Naive thymus-derived CD8-positive, alpha-beta T cell (primary cell): Measurements from ENCODE around the gene ELAVL4. TPM values are rescaled to one million over a fixed set of nuclear protein-coding genes. Genes with fewer than 3 reads are reported as not detected.
A peak's percentile ranks its signal among the peaks of the same experiment; 100 is the strongest.

ENCODE experiments used
- ATAC-seq, 2 donors: fragments of 150-1000 bp; cut with Tn5 transposase in 1 of 2; sonication (Bioruptor Pico), chemical (Tn5 transposase) in 1 of 2; 1 replicate in 1 of 2; 2 replicates in 1 of 2; pipeline ENCODE4 v1.10.0; 2021; ENCODE audit warnings: mild to moderate bottlenecking in 2 of 2, moderate library complexity in 2 of 2
- POLR2A ChIA-PET: fragments of 350-600 bp; sonication (Branson Sonifier 250); formaldehyde crosslinking; loops from one replicate; lab custom pipeline; 2021; ENCODE audit warnings: antibody characterized with exemption; lab: Charles Lee
- DNase-seq, 10 donors: peaks; one replicate each; pipeline versions ENCODE4 v3.0.0 to v3.0.0-alpha.2; 2020 to 2022
- H3K27ac Mint-ChIP-seq, 10 donors: one replicate each; pipeline ENCODE4 v1.8.0; 2020 to 2022; ENCODE audit warnings: mild to moderate bottlenecking in 10 of 10, mixed read lengths in 10 of 10, moderate library complexity in 4 of 10, inconsistent platforms in 1 of 10
- H3K27me3 Mint-ChIP-seq, 5 donors: one replicate each; pipeline ENCODE4 v1.8.0; 2021 to 2022; ENCODE audit warnings: mixed read lengths in 5 of 5
- H3K36me3 Mint-ChIP-seq, 3 donors: one replicate each; pipeline ENCODE4 v1.8.0; 2020 to 2022; ENCODE audit warnings: mixed read lengths in 3 of 3, mild to moderate bottlenecking in 2 of 3, inconsistent platforms in 1 of 3
- H3K4me1 Mint-ChIP-seq, 4 donors: one replicate each; pipeline ENCODE4 v1.8.0; 2021 to 2022; ENCODE audit warnings: mixed read lengths in 4 of 4
- H3K4me3 Mint-ChIP-seq, 10 donors: one replicate each; pipeline ENCODE4 v1.8.0; 2020 to 2022; ENCODE audit warnings: mild to moderate bottlenecking in 10 of 10, mixed read lengths in 10 of 10, moderate library complexity in 6 of 10, inconsistent platforms in 1 of 10
- H3K9me3 Mint-ChIP-seq, 9 donors: one replicate each; pipeline ENCODE4 v1.8.0; 2020 to 2022; ENCODE audit warnings: mixed read lengths in 9 of 9, mild to moderate bottlenecking in 3 of 9, inconsistent platforms in 1 of 9, moderate library complexity in 1 of 9
- polyA plus RNA-seq, 3 donors: library from polyadenylated mRNA; unstranded; fragments of 300-500 nt; fragmentation: Illumina TruSeq; gene quantifications; one replicate each; pipeline ENCODE4 v1.2.3, GENCODE V29; 2021
- total RNA-seq, 8 experiments: library from RNA in 2 of 8; stranded (reverse) in 2 of 8; gene quantifications; one replicate each; pipeline ENCODE4 v1.2.3 and lab custom pipeline; 2021 to 2026

ELAVL4 gene
- total RNA-seq: not detected
- polyA plus RNA-seq: not detected
- total RNA-seq (lab: John Stamatoyannopoulos, UW): 0 to 0.08 (median 0) reads per million in 6 experiments

DNA sequence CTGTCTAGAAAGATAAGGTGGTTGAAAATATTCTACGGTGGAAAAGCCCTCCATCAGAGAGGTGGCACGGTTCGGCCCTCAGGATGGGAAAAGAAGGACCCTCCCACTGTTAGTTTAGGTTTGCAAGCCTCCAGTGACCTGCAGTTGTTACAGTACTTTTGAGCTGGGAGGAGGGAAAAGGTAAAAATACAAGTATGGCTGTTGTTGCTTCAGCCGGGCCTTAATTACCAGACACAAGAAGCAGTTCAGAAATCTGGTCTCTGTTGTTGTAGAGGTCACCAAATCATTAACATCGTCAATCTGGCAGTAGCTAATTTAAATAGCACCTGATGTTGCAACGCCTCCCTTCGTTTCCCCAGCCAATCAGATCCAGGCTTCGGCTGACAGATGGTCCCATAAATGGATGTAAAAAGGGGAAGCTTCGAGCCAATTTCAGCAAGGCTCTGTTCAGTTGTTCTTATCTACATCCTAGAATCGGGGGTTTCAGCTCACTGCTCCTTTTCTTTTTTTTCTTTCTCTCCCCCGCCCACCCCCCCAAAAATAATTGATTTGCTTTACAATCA lies at the start of gene ELAVL4:
Gene ELAVL4, plus strand, starts transcription at position 424 of the 563 bp plus-strand sequence. CDS start 270 bp downstream, outside the sequence.
- H3K27me3 Mint-ChIP-seq: peaks cover 28 to 72% (median 38%) of the 10 kb centered on the region in 5 donors
- H3K27ac Mint-ChIP-seq: peak within 1 kb of the TSS in 4 of 10 donors; percentile 30 to 81 (median 54)
- ATAC-seq: no peak
- no peaks in the 10 kb centered on the region for H3K36me3 Mint-ChIP-seq
- DNase-seq: no peak
- peaks cover 0 to 3% (median 0%) of the 10 kb centered on the region in 9 donors for H3K9me3 Mint-ChIP-seq
- peak within 1 kb of the TSS; percentile 59 to 84 (median 72) for H3K4me3 Mint-ChIP-seq
- POLR2A ChIA-PET: no interaction called here
- H3K4me1 Mint-ChIP-seq: peaks cover 9 to 23% (median 22%) of the 10 kb centered on the region in 4 donors

DNA sequence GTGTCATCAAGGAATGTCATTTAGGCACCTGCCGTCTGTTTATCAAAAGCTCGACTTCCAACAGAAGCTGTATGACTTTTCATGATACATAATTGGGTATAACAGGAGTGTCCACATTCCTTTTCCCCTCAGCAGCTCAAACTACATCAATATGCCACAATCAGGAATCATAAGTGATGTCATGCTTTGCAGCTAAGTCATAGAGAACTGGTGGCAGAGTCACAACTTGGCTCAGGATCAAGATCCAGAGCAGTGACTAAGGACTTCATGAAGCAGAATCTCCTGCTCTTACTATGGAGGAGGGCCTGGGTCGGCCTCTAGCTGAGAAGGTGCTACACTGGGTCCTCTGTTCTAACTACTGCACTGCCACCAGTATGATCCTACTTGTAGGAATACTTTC lies 48.4 kb upstream of the ELAVL4 start:
- ATAC-seq (no peak), DNase-seq (no peak)

DNA sequence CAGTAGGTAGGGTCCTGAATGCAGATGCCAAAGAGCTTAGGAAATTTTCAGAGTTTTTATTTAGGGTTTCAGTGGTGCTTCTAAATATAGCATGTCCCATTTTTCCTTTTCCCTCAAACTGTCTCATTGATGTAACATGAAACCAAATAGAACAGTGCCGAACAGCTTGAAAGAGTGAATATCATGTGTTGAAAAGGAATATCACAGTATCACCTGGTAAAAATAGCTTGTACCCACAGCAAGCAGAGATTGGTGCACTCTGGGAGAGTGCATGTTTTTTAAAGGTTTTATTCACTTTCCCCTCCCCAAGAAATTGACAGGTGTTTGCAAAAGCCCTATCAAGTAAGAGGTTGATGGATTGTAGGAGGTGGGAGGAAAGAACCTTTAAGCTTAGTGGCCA lies 41.9 kb upstream of the ELAVL4 start:
- no peak for ATAC-seq
- POLR2A ChIA-PET: no interaction called here
- H3K27me3 Mint-ChIP-seq: peaks cover 0 to 19% (median 7%) of the 10 kb centered on the region in 5 donors
- no peak overlapping the region for H3K27ac Mint-ChIP-seq
- H3K4me3 Mint-ChIP-seq: no peak overlapping the region
- H3K9me3 Mint-ChIP-seq: peaks cover 0 to 8% (median 0%) of the 10 kb centered on the region in 9 donors
- no peaks in the 10 kb centered on the region for H3K4me1 Mint-ChIP-seq
- no peak for DNase-seq
- H3K36me3 Mint-ChIP-seq: no peaks in the 10 kb centered on the region

More for the DNA sequence above, 48.4 kb upstream of the ELAVL4 start:
- no peak overlapping the region for H3K27ac Mint-ChIP-seq
- H3K27me3 Mint-ChIP-seq: peaks cover 0 to 5% (median 0%) of the 10 kb centered on the region in 5 donors
- H3K9me3 Mint-ChIP-seq: no peaks in the 10 kb centered on the region
- no peak overlapping the region for H3K4me3 Mint-ChIP-seq
- POLR2A ChIA-PET: no interaction called here
- no peaks in the 10 kb centered on the region for H3K4me1 Mint-ChIP-seq
- no peaks in the 10 kb centered on the region for H3K36me3 Mint-ChIP-seq

DNA sequence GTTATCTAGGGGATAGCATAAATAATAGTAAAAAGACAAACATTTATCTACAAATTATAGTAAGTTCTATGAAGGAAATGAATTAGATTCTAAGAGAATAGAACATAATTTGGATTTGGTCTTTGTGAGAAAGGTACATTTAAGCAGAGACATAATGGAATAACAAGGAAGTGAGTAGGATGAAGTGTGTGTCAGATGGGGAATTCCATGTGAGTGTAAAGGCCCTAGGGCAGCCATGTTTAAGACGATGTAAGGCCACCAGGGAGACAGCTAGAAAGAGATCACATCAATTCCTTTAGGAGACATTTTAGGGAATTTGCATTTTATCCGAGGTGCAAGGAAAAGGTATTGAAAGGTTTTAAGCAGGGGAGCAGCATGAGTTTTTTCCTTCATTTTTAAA lies 33.8 kb upstream of the ELAVL4 start:
- DNase-seq (no peak), ATAC-seq (no peak)
- Mint-ChIP-seq H3K4me1 (no peaks in the 10 kb centered on the region), H3K9me3 (peaks cover 0 to 10% (median 0%) of the 10 kb centered on the region in 9 donors), H3K36me3 (peaks cover 0 to 4% (median 0%) of the 10 kb centered on the region in 3 donors), H3K27ac (no peak overlapping the region), H3K4me3 (no peak overlapping the region), H3K27me3 (peaks cover 3 to 32% (median 5%) of the 10 kb centered on the region in 5 donors)
- POLR2A ChIA-PET: no interaction called here

DNA sequence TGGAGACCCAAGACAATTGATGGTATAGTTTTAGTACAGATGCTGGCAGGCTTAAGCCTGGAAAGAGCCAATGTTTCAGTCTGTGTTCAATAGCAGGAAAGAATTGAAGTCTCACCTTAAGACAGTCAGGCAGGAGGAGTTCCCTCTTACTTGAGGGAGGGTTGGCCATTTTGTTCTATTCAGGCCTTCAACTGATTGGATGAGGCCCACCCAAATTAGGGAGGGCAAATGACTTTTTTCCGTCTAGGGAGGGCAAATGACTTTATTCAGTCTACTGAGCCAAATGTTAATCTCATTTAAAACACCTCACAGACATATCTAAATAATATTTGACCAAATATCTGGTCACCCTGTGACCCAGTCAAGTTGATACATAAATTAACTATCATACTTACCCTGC lies 31.4 kb upstream of the ELAVL4 start:
- POLR2A ChIA-PET: no interaction called here
- no peak overlapping the region for H3K27ac Mint-ChIP-seq
- H3K4me1 Mint-ChIP-seq: no peaks in the 10 kb centered on the region

DNA sequence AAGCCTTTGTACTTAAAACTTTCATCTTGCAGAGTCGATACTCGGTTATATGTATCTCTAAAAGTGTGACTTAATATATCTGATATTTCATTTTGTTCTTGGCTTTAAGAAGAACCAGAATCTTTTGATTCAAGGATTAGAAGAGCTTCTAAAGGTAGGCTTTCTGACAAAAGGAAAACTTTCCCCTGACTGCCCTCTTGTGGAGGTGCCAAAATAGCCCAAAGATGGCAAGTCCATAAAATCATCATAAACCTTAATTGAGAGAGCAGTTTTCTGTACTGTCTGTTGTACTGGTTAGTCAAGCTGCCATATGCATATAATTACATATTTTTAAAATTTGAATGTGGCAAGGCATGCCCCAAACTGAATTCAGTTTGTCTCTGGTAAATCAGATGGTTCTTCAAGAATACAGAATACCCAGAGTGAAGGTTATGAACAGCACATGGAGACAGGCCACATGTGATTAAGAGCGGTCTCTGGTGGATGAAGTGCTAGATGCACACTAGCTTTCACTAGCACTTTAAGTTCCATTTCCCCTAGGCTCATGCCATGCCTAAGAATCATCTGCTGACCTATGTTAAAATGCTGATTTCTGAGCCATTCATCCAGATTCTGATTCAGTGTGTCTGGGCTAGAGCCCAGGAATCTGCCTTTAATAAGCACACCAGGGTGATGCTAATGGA lies 27.7 kb upstream of the ELAVL4 start:
- Mint-ChIP-seq H3K36me3 (no peaks in the 10 kb centered on the region), H3K27ac (no peak overlapping the region), H3K27me3 (peaks cover 4 to 14% (median 5%) of the 10 kb centered on the region in 5 donors), H3K4me3 (no peak overlapping the region), H3K4me1 (no peaks in the 10 kb centered on the region), H3K9me3 (peaks cover 0 to 10% (median 0%) of the 10 kb centered on the region in 9 donors)
- no peak for DNase-seq
- POLR2A ChIA-PET: interaction anchor here (0.7 kb wide), 1 partner anchor 12 kb away, joined by 3 read pairs; no protein-coding TSS in a partner anchor
- ATAC-seq: no peak

More for the DNA sequence above, 31.4 kb upstream of the ELAVL4 start:
- H3K36me3 Mint-ChIP-seq: peaks cover 0 to 4% (median 0%) of the 10 kb centered on the region in 3 donors
- H3K4me3 Mint-ChIP-seq: no peak overlapping the region
- no peak for DNase-seq
- H3K27me3 Mint-ChIP-seq: peaks cover 0 to 21% (median 5%) of the 10 kb centered on the region in 5 donors
- H3K9me3 Mint-ChIP-seq: peaks cover 0 to 10% (median 0%) of the 10 kb centered on the region in 9 donors
- ATAC-seq: no peak

DNA sequence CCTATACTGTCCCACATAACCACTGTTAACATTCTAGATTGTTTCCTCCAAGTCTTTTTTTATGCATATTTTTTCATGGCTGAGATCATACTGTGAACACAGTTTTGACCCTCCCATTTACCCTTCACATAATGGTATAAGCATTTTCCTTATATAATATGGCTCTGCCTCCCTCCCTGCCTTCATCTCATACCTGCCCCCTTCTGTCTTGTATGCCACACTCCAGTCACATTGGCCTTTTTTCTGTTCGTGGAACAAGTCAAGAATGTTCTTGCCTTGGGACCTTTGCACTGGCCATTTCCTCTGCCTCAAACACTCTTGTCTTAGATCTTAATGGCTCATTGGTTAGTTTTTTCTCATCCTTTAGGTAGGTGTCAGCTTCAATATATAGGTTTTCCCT lies 24.3 kb upstream of the ELAVL4 start:
- H3K4me3 Mint-ChIP-seq: no peak overlapping the region
- POLR2A ChIA-PET: no interaction called here
- no peaks in the 10 kb centered on the region for H3K36me3 Mint-ChIP-seq
- ATAC-seq (no peak), DNase-seq (no peak)
- H3K4me1 Mint-ChIP-seq: no peaks in the 10 kb centered on the region
- no peak overlapping the region for H3K27ac Mint-ChIP-seq
- peaks cover 0 to 14% (median 10%) of the 10 kb centered on the region in 5 donors for H3K27me3 Mint-ChIP-seq
- H3K9me3 Mint-ChIP-seq: peaks cover 0 to 3% (median 0%) of the 10 kb centered on the region in 9 donors

DNA sequence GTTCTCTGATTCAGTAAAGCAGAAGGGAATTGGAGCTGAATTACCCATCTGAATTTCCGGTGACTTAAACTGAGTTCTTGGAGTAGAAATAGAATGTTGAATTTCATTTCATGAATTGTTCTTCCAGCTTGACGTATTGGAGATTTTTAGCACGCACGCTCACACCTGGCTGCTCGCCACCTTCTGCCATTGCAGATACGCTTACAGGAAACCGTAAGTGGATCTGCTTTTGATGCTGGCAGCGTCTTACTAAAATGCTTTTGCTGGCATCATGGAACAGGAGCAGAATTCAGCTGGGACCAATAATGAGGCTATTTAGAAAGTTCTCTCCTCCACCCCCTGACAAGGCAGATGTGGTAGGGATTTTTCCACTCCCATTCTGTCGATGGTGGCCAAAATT lies 17.7 kb upstream of the ELAVL4 start:
- Mint-ChIP-seq H3K27ac (peak overlapping the region in 1 of 10 donors; percentile 52), H3K36me3 (no peaks in the 10 kb centered on the region), H3K4me3 (no peak overlapping the region), H3K27me3 (peaks cover 0 to 41% (median 6%) of the 10 kb centered on the region in 5 donors), H3K4me1 (no peaks in the 10 kb centered on the region), H3K9me3 (no peaks in the 10 kb centered on the region)
- POLR2A ChIA-PET: no interaction called here
- ATAC-seq (no peak), DNase-seq (no peak)

DNA sequence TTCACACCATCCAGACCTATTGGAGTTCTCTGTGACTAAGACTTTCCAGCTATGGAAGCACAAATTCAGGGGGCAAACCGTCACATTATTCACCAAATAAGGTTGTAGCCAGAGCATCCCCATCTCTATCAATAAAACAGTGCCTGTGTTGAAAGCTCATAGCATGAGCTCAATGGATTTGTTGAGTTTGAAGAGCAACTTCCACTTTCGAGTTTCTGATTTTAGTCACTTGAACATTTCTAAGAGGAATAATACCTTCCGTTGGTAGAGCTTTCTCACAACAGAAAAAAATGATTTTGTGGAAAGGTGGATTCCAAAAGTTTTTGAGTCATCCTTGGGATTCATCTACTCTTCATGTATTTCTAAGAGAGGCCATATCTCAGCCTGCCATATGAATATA lies 13.0 kb upstream of the ELAVL4 start:
- POLR2A ChIA-PET: no interaction called here
- peaks cover 0 to 23% (median 2%) of the 10 kb centered on the region in 5 donors for H3K27me3 Mint-ChIP-seq

DNA sequence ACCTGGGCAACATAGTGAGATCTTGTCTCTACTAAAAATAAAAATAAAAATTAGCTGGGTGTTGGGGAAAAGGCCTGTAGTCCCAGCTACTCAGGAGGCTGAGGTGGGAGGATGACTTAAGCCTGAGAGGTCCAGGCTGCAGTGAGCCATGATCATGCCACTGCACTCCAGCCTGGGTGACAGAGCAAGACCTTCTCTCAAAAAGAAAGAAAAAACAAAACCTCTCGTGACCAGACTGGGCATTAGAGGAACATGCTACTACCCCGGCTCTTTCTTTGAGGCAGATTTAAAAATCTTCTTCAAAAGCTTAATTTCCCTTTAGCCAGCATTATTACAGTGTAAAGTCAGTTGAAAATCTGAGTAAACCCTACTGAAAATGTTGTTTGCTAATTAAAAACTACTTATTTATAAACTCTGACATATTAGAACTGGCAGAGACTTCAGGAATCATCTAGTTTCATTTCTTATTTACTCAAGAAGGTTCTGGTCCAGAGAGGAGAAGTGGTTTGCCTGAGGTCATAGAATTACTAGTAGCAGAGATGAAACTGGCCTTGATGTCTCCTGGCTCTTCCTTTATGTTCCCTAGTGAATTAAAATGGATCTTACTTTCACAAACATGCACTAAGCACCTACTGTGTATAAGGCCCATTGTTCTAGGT lies 11.6 kb upstream of the ELAVL4 start:
- ATAC-seq: no peak
- H3K4me1 Mint-ChIP-seq: no peaks in the 10 kb centered on the region
- no peak overlapping the region for H3K27ac Mint-ChIP-seq
- no peak for DNase-seq
- POLR2A ChIA-PET: no interaction called here
- H3K9me3 Mint-ChIP-seq: peaks cover 0 to 5% (median 0%) of the 10 kb centered on the region in 9 donors
- H3K27me3 Mint-ChIP-seq: peaks cover 0 to 9% (median 2%) of the 10 kb centered on the region in 5 donors
- H3K4me3 Mint-ChIP-seq: no peak overlapping the region
- H3K36me3 Mint-ChIP-seq: no peaks in the 10 kb centered on the region

More for the DNA sequence above, 13.0 kb upstream of the ELAVL4 start:
- ATAC-seq: no peak
- peaks cover 0 to 2% (median 0%) of the 10 kb centered on the region in 9 donors for H3K9me3 Mint-ChIP-seq
- H3K36me3 Mint-ChIP-seq: no peaks in the 10 kb centered on the region
- H3K4me3 Mint-ChIP-seq: no peak overlapping the region
- DNase-seq: no peak
- no peak overlapping the region for H3K27ac Mint-ChIP-seq
- H3K4me1 Mint-ChIP-seq: no peaks in the 10 kb centered on the region

DNA sequence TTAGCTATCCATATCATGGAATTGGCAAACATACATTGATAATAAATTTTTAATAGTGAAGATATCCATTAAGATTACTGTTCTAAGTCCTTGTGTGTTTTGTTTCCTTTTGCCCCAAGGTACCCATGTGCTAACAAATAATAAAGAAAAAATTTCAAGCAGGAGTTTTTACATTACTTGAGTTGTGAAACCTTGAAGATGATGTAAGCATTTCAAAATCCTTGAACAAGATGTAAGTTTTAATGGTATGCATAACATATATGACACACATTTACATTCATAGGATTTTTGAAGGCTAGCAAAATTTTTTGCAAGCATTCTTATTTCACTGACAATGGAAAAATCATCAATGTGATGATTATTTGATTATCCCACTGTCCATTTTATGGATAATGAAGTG lies 10.9 kb upstream of the ELAVL4 start:
- Mint-ChIP-seq H3K27ac (no peak overlapping the region), H3K36me3 (no peaks in the 10 kb centered on the region), H3K4me1 (no peaks in the 10 kb centered on the region), H3K27me3 (peaks cover 0 to 8% (median 2%) of the 10 kb centered on the region in 5 donors), H3K4me3 (no peak overlapping the region), H3K9me3 (peaks cover 0 to 5% (median 0%) of the 10 kb centered on the region in 9 donors)
- POLR2A ChIA-PET: no interaction called here
- ATAC-seq: no peak
- no peak for DNase-seq

DNA sequence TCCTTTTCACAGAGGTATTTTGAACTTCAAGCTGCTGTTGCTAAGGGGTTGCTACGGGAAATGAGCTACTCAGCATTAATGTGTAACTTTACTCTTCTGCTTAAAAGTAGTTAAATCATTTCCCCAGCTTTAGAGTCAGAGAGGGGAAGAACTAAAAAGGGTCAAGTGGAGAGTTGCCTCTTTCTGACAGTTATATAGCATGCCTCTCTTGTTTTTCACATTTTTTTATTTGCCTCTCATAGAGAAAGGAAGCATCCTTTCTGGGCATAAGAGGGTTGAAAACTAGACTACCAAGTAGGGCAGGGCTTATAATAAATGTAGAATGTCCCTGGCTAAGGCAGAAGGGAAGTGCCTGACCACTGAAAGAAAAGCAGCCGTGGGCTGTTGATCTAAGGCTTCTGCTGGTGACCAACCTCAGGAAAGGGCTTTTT lies 10.1 kb upstream of the ELAVL4 start:
- ATAC-seq: no peak
- H3K4me1 Mint-ChIP-seq: no peaks in the 10 kb centered on the region
- no peak overlapping the region for H3K4me3 Mint-ChIP-seq
- DNase-seq: no peak
- H3K9me3 Mint-ChIP-seq: peaks cover 0 to 5% (median 0%) of the 10 kb centered on the region in 9 donors
- peaks cover 0 to 11% (median 3%) of the 10 kb centered on the region in 5 donors for H3K27me3 Mint-ChIP-seq
- H3K27ac Mint-ChIP-seq: no peak overlapping the region
- POLR2A ChIA-PET: no interaction called here
- no peaks in the 10 kb centered on the region for H3K36me3 Mint-ChIP-seq

DNA sequence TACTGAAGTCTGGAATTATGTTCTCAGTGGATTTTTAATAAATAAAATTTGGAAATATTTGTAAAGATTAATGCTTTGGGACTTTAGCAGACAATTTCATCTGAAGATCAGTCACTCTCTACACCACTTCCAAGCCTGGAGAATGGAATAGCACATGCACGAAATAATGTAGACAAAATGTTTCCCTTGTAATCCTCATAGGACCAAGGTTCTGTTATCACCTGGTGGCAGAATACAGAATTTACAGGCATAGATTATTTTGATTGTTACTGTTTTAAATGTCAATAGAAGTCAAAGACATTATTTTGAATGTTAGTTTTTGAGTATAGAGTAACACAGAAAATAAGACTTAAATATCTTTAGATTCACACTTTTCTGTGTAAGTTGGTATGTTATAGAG lies 9.1 kb upstream of the ELAVL4 start:
- POLR2A ChIA-PET: no interaction called here
- H3K27ac Mint-ChIP-seq: no peak overlapping the region
- H3K36me3 Mint-ChIP-seq: no peaks in the 10 kb centered on the region
- DNase-seq (no peak), ATAC-seq (no peak)
- peaks cover 0 to 15% (median 4%) of the 10 kb centered on the region in 5 donors for H3K27me3 Mint-ChIP-seq
- peaks cover 0 to 6% (median 0%) of the 10 kb centered on the region in 9 donors for H3K9me3 Mint-ChIP-seq
- H3K4me1 Mint-ChIP-seq: no peaks in the 10 kb centered on the region
- no peak overlapping the region for H3K4me3 Mint-ChIP-seq
